ENCODE data around the gene DOK3.

GRCh38 chr5:177502886-177503285 is 6.7 kb downstream of the DOK3 start:
- TF ChIP-seq EZH2 (IDR thresholded peaks at IDR 0.05; ENCODE audit: insufficient read depth, low read length), result no peak
- TF ChIP-seq CTCF (IDR thresholded peaks at IDR 0.05; ENCODE audit: insufficient read depth, low read depth, low read length), result no peak
